ENCODE results near the gene HYAL4. TPM values are rescaled to one million over a fixed set of nuclear protein-coding genes. Genes with fewer than 3 reads are reported as not detected.

HYAL4 gene
- not detected in 2 replicates for total RNA-seq
- not detected for total RNA-seq (2013)
- 0.42 TPM in 1 of 2 replicates, not detected in the other for polyA plus RNA-seq
- not detected in 2 replicates for polyA minus RNA-seq

GRCh38 chr7:123844712-123845219 lies at the start of gene HYAL4:
TSS of gene HYAL4 (plus strand) at chr7:123845169. CDS start at chr7:123868274, 23,105 bp downstream.
- DNase-seq (no peak), ATAC-seq (ENCODE audit: low read depth) (no peak)
- Histone ChIP-seq H3K4me3 (ENCODE audit: control extremely low read depth in 1 of 5, extremely low read depth in 1 of 5, insufficient read depth in 1 of 5, low read depth in 2 of 5, low read length in 4 of 5) (no peak within 1 kb of the TSS), H3K79me2 (ENCODE audit: control insufficient read depth, insufficient read depth, low read length) (no peaks in the 10 kb centered on the region), H3K9me3 (ENCODE audit: control extremely low read depth in 1 of 3, control insufficient read depth in 2 of 3, insufficient read depth in 1 of 3, low read length in 2 of 3) (peaks cover 0 to 5% (median 0%) of the 10 kb centered on the region in 3 donors), H3K27ac (ENCODE audit: low read length in 2 of 2) (no peak within 1 kb of the TSS), H3K27me3 (replicated peaks in 1 of 4; ENCODE audit: control extremely low read depth in 1 of 4, control insufficient read depth in 3 of 4, insufficient read depth in 4 of 4, low read length in 3 of 4) (no peaks in the 10 kb centered on the region), H3K4me2 (replicated peaks; ENCODE audit: low read depth, low read length, poor library complexity, severe bottlenecking) (no peak within 1 kb of the TSS), H2AFZ (ENCODE audit: insufficient read depth, low read depth, low read length, poor library complexity, severe bottlenecking) (no peak within 1 kb of the TSS), H3K9ac (ENCODE audit: low read length) (no peak within 1 kb of the TSS), H3K4me1 (ENCODE audit: control insufficient read depth in 2 of 2, insufficient read depth in 2 of 2, low read length in 2 of 2) (no peaks in the 10 kb centered on the region), H4K20me1 (ENCODE audit: control insufficient read depth, insufficient read depth, low read length, poor library complexity, severe bottlenecking) (no peaks in the 10 kb centered on the region), H3K36me3 (replicated peaks in 1 of 2; ENCODE audit: control extremely low read depth in 1 of 2, control insufficient read depth in 1 of 2, extremely low read depth in 1 of 2, insufficient read depth in 2 of 2, low read length in 1 of 2) (no peaks in the 10 kb centered on the region)
- no peaks in the 10 kb centered on the region for H3K4me1 Mint-ChIP-seq
- ChIA-PET CTCF (no interaction called here), POLR2A (no interaction called here)
- peaks cover 12% of the 10 kb centered on the region for H3K27me3 Mint-ChIP-seq
- TF ChIP-seq CTCF (IDR thresholded peaks at IDR 0.05) = no peak
- TF ChIP-seq EZH2 (IDR thresholded peaks at IDR 0.05; ENCODE audit: borderline replicate concordance, insufficient read depth, low read depth, low read length, poor library complexity, severe bottlenecking) = no peak
- 90% methylated on average over 4 of the region's 11 CpGs for WGBS (ENCODE audit: insufficient coverage)
- H3K9me3 Mint-ChIP-seq (ENCODE audit: insufficient read depth) = peaks cover 1% of the 10 kb centered on the region
- no peak within 1 kb of the TSS for H3K4me3 Mint-ChIP-seq
- intact Hi-C loops (cut with micrococcal nuclease) = no loop called here
- no peak within 1 kb of the TSS for H3K27ac Mint-ChIP-seq

- no peak for DNase-seq
- Histone ChIP-seq H4K20me1 (ENCODE audit: control insufficient read depth, insufficient read depth, low read length, poor library complexity, severe bottlenecking) (no peaks in the 10 kb centered on the region), H3K27ac (ENCODE audit: low read length in 2 of 2) (no peak overlapping the region), H3K27me3 (replicated peaks in 1 of 4; ENCODE audit: control extremely low read depth in 1 of 4, control insufficient read depth in 3 of 4, insufficient read depth in 4 of 4, low read length in 3 of 4) (no peaks in the 10 kb centered on the region), H3K4me2 (replicated peaks; ENCODE audit: low read depth, low read length, poor library complexity, severe bottlenecking) (no peak overlapping the region), H3K4me1 (ENCODE audit: control insufficient read depth in 2 of 2, insufficient read depth in 2 of 2, low read length in 2 of 2) (no peaks in the 10 kb centered on the region), H2AFZ (ENCODE audit: insufficient read depth, low read depth, low read length, poor library complexity, severe bottlenecking) (no peak overlapping the region), H3K4me3 (ENCODE audit: control extremely low read depth in 1 of 5, extremely low read depth in 1 of 5, insufficient read depth in 1 of 5, low read depth in 2 of 5, low read length in 4 of 5) (no peak overlapping the region), H3K9ac (ENCODE audit: low read length) (no peak overlapping the region), H3K79me2 (ENCODE audit: control insufficient read depth, insufficient read depth, low read length) (no peaks in the 10 kb centered on the region), H3K9me3 (ENCODE audit: control extremely low read depth in 1 of 3, control insufficient read depth in 2 of 3, insufficient read depth in 1 of 3, low read length in 2 of 3) (no peaks in the 10 kb centered on the region), H3K36me3 (replicated peaks in 1 of 2; ENCODE audit: control extremely low read depth in 1 of 2, control insufficient read depth in 1 of 2, extremely low read depth in 1 of 2, insufficient read depth in 2 of 2, low read length in 1 of 2) (no peaks in the 10 kb centered on the region)
- CTCF ChIA-PET = no interaction called here
- intact Hi-C loops (cut with micrococcal nuclease) = no loop called here
- no peaks in the 10 kb centered on the region for H3K9me3 Mint-ChIP-seq (ENCODE audit: insufficient read depth)
- no peaks in the 10 kb centered on the region for H3K27me3 Mint-ChIP-seq
- POLR2A ChIA-PET = no interaction called here
- ATAC-seq (ENCODE audit: low read depth) = no peak
- TF ChIP-seq CTCF (IDR thresholded peaks at IDR 0.05) (no peak), EZH2 (IDR thresholded peaks at IDR 0.05; ENCODE audit: borderline replicate concordance, insufficient read depth, low read depth, low read length, poor library complexity, severe bottlenecking) (no peak)
- H3K4me3 Mint-ChIP-seq = no peak overlapping the region
- WGBS (ENCODE audit: insufficient coverage) = no CpG with 5 or more reads among the region's 1 CpG
- no peaks in the 10 kb centered on the region for H3K4me1 Mint-ChIP-seq
- H3K27ac Mint-ChIP-seq = no peak overlapping the region
Observed at GRCh38 chr7:123795917-123796316, 49.1 kb upstream of the HYAL4 start.
